ENCODE measurements around the gene ZNF823.

ZNF823 gene

GRCh38 chr19:11705474-11705873 is 33.3 kb downstream of the ZNF823 start:
- DNase-seq: no peak
- TF ChIP-seq POLR2A (IDR thresholded peaks at IDR 0.05; ENCODE audit: low read length) (no peak), GATA1 (IDR thresholded peaks at IDR 0.05; ENCODE audit: low read depth, low read length) (no peak)

- TF ChIP-seq GATA1 (IDR thresholded peaks at IDR 0.05; ENCODE audit: low read depth, low read length) (no peak), POLR2A (IDR thresholded peaks at IDR 0.05; ENCODE audit: low read length) (no peak)
- no peak for DNase-seq
Observed at GRCh38 chr19:11704626-11705025, 34.1 kb downstream of the ZNF823 start.

- peak; percentile 40 to 63 for DNase-seq
- TF ChIP-seq POLR2A (IDR thresholded peaks at IDR 0.05; ENCODE audit: low read length) (no peak), GATA1 (IDR thresholded peaks at IDR 0.05; ENCODE audit: low read depth, low read length) (no peak)
Observed at GRCh38 chr19:11699931-11700794, 38.6 kb downstream of the ZNF823 start.

GRCh38 chr19:11698231-11698630 is 40.5 kb downstream of the ZNF823 start:
- no peak for DNase-seq
- no peak for TF ChIP-seq POLR2A (IDR thresholded peaks at IDR 0.05; ENCODE audit: low read length)
- TF ChIP-seq GATA1 (IDR thresholded peaks at IDR 0.05; ENCODE audit: low read depth, low read length): no peak

GRCh38 chr19:11697284-11697855 is 41.4 kb downstream of the ZNF823 start:
- TF ChIP-seq GATA1 (IDR thresholded peaks at IDR 0.05; ENCODE audit: low read depth, low read length) (no peak), POLR2A (IDR thresholded peaks at IDR 0.05; ENCODE audit: low read length) (no peak)
- DNase-seq: no peak

- no peak for TF ChIP-seq POLR2A (IDR thresholded peaks at IDR 0.05; ENCODE audit: low read length)
- no peak for TF ChIP-seq GATA1 (IDR thresholded peaks at IDR 0.05; ENCODE audit: low read depth, low read length)
- peak; percentile 86 to 87 for DNase-seq
Observed at GRCh38 chr19:11694533-11695439, 44.0 kb downstream of the ZNF823 start.

GRCh38 chr19:11693505-11694499 is 44.9 kb downstream of the ZNF823 start:
- TF ChIP-seq GATA1 (IDR thresholded peaks at IDR 0.05; ENCODE audit: low read depth, low read length): no peak

GRCh38 chr19:11692127-11692790 is 46.5 kb downstream of the ZNF823 start:
- no peak for DNase-seq
- TF ChIP-seq GATA1 (IDR thresholded peaks at IDR 0.05; ENCODE audit: low read depth, low read length) (no peak), POLR2A (IDR thresholded peaks at IDR 0.05; ENCODE audit: low read length) (no peak)

More at GRCh38 chr19:11693505-11694499, 44.9 kb downstream of the ZNF823 start:
- peak; percentile 28 to 61 for DNase-seq

GRCh38 chr19:11685676-11686650 is 52.8 kb downstream of the ZNF823 start:
- no peak for DNase-seq
- TF ChIP-seq GATA1 (IDR thresholded peaks at IDR 0.05; ENCODE audit: low read depth, low read length) (no peak), POLR2A (IDR thresholded peaks at IDR 0.05; ENCODE audit: low read length) (no peak)

GRCh38 chr19:11684987-11685675 is 53.6 kb downstream of the ZNF823 start:
- no peak for DNase-seq
- TF ChIP-seq POLR2A (IDR thresholded peaks at IDR 0.05; ENCODE audit: low read length) (no peak), GATA1 (IDR thresholded peaks at IDR 0.05; ENCODE audit: low read depth, low read length) (no peak)
